Endothelial cell of umbilical vein (primary cell): ENCODE measurements around the gene NUDCD3. TPM values are rescaled to one million over a fixed set of nuclear protein-coding genes. Genes with fewer than 3 reads are reported as not detected.

ENCODE experiments used
- Bru-seq: library from RNA; stranded (reverse); fragments of 400-500 nt; gene quantifications from one replicate; lab custom pipeline; 2021; lab: Mats Ljungman, UMichigan
- BruChase-seq, 2 experiments: library from RNA; stranded (reverse); fragments of 400-500 nt; gene quantifications; one replicate each; lab custom pipeline; 2021; lab: Mats Ljungman, UMichigan
- BruUV-seq: library from RNA; stranded (reverse); fragments of 400-500 nt; replicated peaks from 2 replicates; lab custom pipeline; 2021; lab: Mats Ljungman, UMichigan
- CTCF ChIA-PET: fragments of 300-600, 350-600 bp; sonication (Branson Sonifier 250); formaldehyde crosslinking; loops from one replicate; lab custom pipeline; 2021; ENCODE audit warnings: antibody characterized with exemption, inconsistent platforms; lab: Charles Lee
- POLR2A ChIA-PET: fragments of 300-600, 350-600 bp; sonication (Branson Sonifier 250); formaldehyde crosslinking; loops from one replicate; lab custom pipeline; 2021; ENCODE audit warnings: antibody characterized with exemption, inconsistent platforms; lab: Charles Lee
- DNase-seq: peaks from one replicate; pipeline ENCODE4 v3.0.0-alpha.2; 2011; ENCODE audit warnings: low read depth, low spot score
- FAIRE-seq: peaks from 2 replicates; lab custom pipeline; 2011; peaks lifted over from hg19 to GRCh38; lab: Jason Lieb, UNC
- H2AFZ ChIP-seq: 2 replicates; pipeline ENCODE4 v1.6.0; 2012; ENCODE audit warnings: low read depth, low read length, control low read depth, inconsistent platforms
- H3K27ac ChIP-seq: 2 replicates; pipeline ENCODE4 v1.5.1; 2011; ENCODE audit warnings: low read depth, mild to moderate bottlenecking, control low read depth, low read length, moderate library complexity; ENCODE audit not compliant: insufficient read depth
- H3K27me3 ChIP-seq, 2 experiments: 2 replicates each; pipeline versions ENCODE4 v1.6.0 to v1.6.1; 2011; ENCODE audit warnings: low read length in 2 of 2, mixed read lengths in 1 of 2; ENCODE audit not compliant: control insufficient read depth in 2 of 2, insufficient read depth in 2 of 2
- H3K36me3 ChIP-seq, 2 experiments: 2 replicates in 1 of 2; 3 replicates in 1 of 2; pipeline ENCODE4 v1.5.1; 2011; ENCODE audit warnings: low read length in 2 of 2, mild to moderate bottlenecking in 1 of 2, moderate library complexity in 1 of 2; ENCODE audit not compliant: control insufficient read depth in 2 of 2, insufficient read depth in 2 of 2; ENCODE audit errors: extremely low read depth in 1 of 2
- H3K4me1 ChIP-seq: 3 replicates; pipeline ENCODE4 v1.5.1; 2011; ENCODE audit warnings: mild to moderate bottlenecking, low read length; ENCODE audit not compliant: control insufficient read depth, insufficient read depth; ENCODE audit errors: extremely low read depth
- H3K4me2 ChIP-seq: 2 replicates; pipeline ENCODE4 v1.6.1; 2011; ENCODE audit warnings: low read length, control low read depth, mixed read lengths; ENCODE audit not compliant: insufficient read depth
- H3K4me3 ChIP-seq, 3 experiments: fragments of 200-600 bp in 1 of 3; sonication (generic), shearing (Covaris generic) in 1 of 3; replicated peaks in 1 of 3; 2 replicates each; pipeline ENCODE4 v1.5.1; 2011 to 2016; ENCODE audit warnings: control low read depth in 3 of 3, low read length in 3 of 3, mild to moderate bottlenecking in 2 of 3, inconsistent platforms in 1 of 3, low read depth in 1 of 3, moderate library complexity in 1 of 3; ENCODE audit not compliant: insufficient read depth in 1 of 3
- H3K79me2 ChIP-seq: 2 replicates; pipeline ENCODE4 v1.6.0; 2012; ENCODE audit warnings: low read length, inconsistent platforms; ENCODE audit not compliant: control insufficient read depth, insufficient read depth
- H3K9ac ChIP-seq: replicated peaks from 2 replicates; pipeline ENCODE3; 2011; ENCODE audit warnings: low read length, control low read depth; ENCODE audit not compliant: insufficient read depth; ENCODE audit errors: extremely low read depth
- H3K9me1 ChIP-seq: replicated peaks from 3 replicates; pipeline ENCODE4 v1.6.0; 2011; ENCODE audit warnings: mild to moderate bottlenecking, low read length; ENCODE audit not compliant: control insufficient read depth, insufficient read depth; ENCODE audit errors: extremely low read depth
- H3K9me3 ChIP-seq: replicated peaks from 2 replicates; pipeline ENCODE4 v1.5.1; 2012; ENCODE audit warnings: low read length, inconsistent platforms; ENCODE audit not compliant: control insufficient read depth, insufficient read depth
- H4K20me1 ChIP-seq: replicated peaks from 2 replicates; pipeline ENCODE3; 2011; ENCODE audit warnings: mild to moderate bottlenecking, low read length; ENCODE audit not compliant: control insufficient read depth, insufficient read depth; ENCODE audit errors: extremely low read depth
- EZH2 ChIP-seq: IDR thresholded peaks from 2 replicates; pipeline ENCODE4 v1.6.1; 2012; ENCODE audit warnings: borderline replicate concordance, low read depth, mild to moderate bottlenecking, moderate library complexity, low read length, inconsistent platforms; ENCODE audit not compliant: severe bottlenecking
- FOS ChIP-seq: IDR thresholded peaks from 2 replicates; pipeline ENCODE4 v1.6.1; 2011; ENCODE audit warnings: mild to moderate bottlenecking, low read length, moderate library complexity, borderline replicate concordance; ENCODE audit not compliant: insufficient read depth
- GATA2 ChIP-seq: IDR thresholded peaks from 2 replicates; pipeline ENCODE4 v1.7.0; 2011; ENCODE audit warnings: low read depth, mild to moderate bottlenecking, moderate library complexity, mixed read lengths, low read length; ENCODE audit not compliant: insufficient read length, insufficient read depth
- JUN ChIP-seq: IDR thresholded peaks from 2 replicates; pipeline ENCODE4 v1.6.1; 2011; ENCODE audit warnings: borderline replicate concordance, low read depth; ENCODE audit not compliant: insufficient read length, insufficient read depth
- MYC ChIP-seq: IDR thresholded peaks from one replicate; pipeline ENCODE4 v1.6.1; 2011; ENCODE audit warnings: mild to moderate bottlenecking, low read depth, low read length
- POLR2A ChIP-seq: IDR thresholded peaks from 2 replicates; pipeline ENCODE4 v1.6.1; 2012; ENCODE audit warnings: low read depth, mild to moderate bottlenecking, control low read depth, low read length
- POLR2AphosphoS5 ChIP-seq: IDR thresholded peaks from 2 replicates; pipeline ENCODE4 v1.6.1; 2012; ENCODE audit warnings: low read depth, mild to moderate bottlenecking, control low read depth, low read length, moderate library complexity; ENCODE audit not compliant: insufficient read depth
- dilution Hi-C: fragments of 300-500 bp; cut with MboI; formaldehyde crosslinking; loops from one replicate; pipeline ENCODE4 v1.15.0; 2019; ENCODE audit warnings: low sequenced_read_pairs; ENCODE audit not compliant: extremely low pct_ligation_motif_present
- intact Hi-C: fragments of 100-400 bp; cut with micrococcal nuclease; formaldehyde crosslinking; loops from one replicate; pipeline ENCODE4 v1.10.0; 2022
- long read RNA-seq: library from polyadenylated mRNA; stranded (forward); transcript quantifications from one replicate; pipeline ENCODE4 v2.0.0, GENCODE V29; 2021
- polyA minus RNA-seq, 3 experiments: library from RNA; depleted of rRNA, polyadenylated mRNA; stranded (reverse); fragments of >200 nt; gene quantifications; 1 replicate in 1 of 3; 2 replicates in 2 of 3; pipeline ENCODE4 v1.2.3, GENCODE V29; 2011
- polyA plus RNA-seq, 4 experiments: library from polyadenylated mRNA; depleted of rRNA in 3 of 4; stranded (reverse) in 3 of 4; unstranded in 1 of 4; fragments of >200 nt; gene quantifications; 2 replicates each; pipeline versions ENCODE4 v1.2.1 to v1.2.3, GENCODE V29; 2011 to 2012; ENCODE audit warnings: missing spikeins in 1 of 4
- total RNA-seq: library from RNA; stranded (reverse); gene quantifications from 2 replicates; pipeline ENCODE4 v1.2.3, GENCODE V29; 2021
- TF ChIP-seq, protein P1 (sequence below): IDR thresholded peaks from 2 replicates; pipeline ENCODE4 v1.6.1; 2011; ENCODE audit not compliant: insufficient read depth, insufficient read length
- TF ChIP-seq, protein P2 (sequence below), 2 donors: IDR thresholded peaks; 1 replicate in 1 of 2; 2 replicates in 1 of 2; pipeline ENCODE4 v1.5.1; 2011; ENCODE audit warnings: low read length in 2 of 2, mild to moderate bottlenecking in 2 of 2, moderate library complexity in 2 of 2, control low read depth in 1 of 2, inconsistent platforms in 1 of 2, low read depth in 1 of 2; ENCODE audit not compliant: insufficient read depth in 1 of 2; ENCODE audit errors: extremely low read depth in 1 of 2

Gene NUDCD3
- total RNA-seq = 117 and 137 TPM in 2 replicates
- polyA plus RNA-seq = 39.4 and 50.6 TPM in 2 replicates
- polyA plus RNA-seq (2011; cell fraction: cytosol; rRNA removed) = 48.7 and 53.4 TPM in 2 replicates
- 82.9 and 92.9 TPM in 2 replicates for polyA plus RNA-seq (2011; cell fraction: nucleus; rRNA removed)
- polyA plus RNA-seq (2012) = 69.6 and 73.3 TPM in 2 replicates
- polyA minus RNA-seq = 120 TPM in 2 replicates
- 13.2 TPM for polyA minus RNA-seq (2011; cell fraction: cytosol; rRNA and poly(A)+ RNA removed)
- 42.1 and 42.9 TPM in 2 replicates for polyA minus RNA-seq (2011; cell fraction: nucleus; rRNA and poly(A)+ RNA removed)
- percentile 88 among the genes with signal in this experiment for Bru-seq, nascent RNA
- BruChase-seq, experiment 1, labeled RNA remaining after a 6-hour chase = percentile 81 among the genes with signal in this experiment
- percentile 77 among the genes with signal in this experiment for BruChase-seq, experiment 2, labeled RNA remaining after a 2-hour chase
- long read RNA-seq, full-length matches to known transcripts = 120 of 151 reads
- long read RNA-seq, partial matches to known transcripts = 6 of 151 reads
- long read RNA-seq, other reads (novel, unspliced or antisense) = 25 of 151 reads

DNA sequence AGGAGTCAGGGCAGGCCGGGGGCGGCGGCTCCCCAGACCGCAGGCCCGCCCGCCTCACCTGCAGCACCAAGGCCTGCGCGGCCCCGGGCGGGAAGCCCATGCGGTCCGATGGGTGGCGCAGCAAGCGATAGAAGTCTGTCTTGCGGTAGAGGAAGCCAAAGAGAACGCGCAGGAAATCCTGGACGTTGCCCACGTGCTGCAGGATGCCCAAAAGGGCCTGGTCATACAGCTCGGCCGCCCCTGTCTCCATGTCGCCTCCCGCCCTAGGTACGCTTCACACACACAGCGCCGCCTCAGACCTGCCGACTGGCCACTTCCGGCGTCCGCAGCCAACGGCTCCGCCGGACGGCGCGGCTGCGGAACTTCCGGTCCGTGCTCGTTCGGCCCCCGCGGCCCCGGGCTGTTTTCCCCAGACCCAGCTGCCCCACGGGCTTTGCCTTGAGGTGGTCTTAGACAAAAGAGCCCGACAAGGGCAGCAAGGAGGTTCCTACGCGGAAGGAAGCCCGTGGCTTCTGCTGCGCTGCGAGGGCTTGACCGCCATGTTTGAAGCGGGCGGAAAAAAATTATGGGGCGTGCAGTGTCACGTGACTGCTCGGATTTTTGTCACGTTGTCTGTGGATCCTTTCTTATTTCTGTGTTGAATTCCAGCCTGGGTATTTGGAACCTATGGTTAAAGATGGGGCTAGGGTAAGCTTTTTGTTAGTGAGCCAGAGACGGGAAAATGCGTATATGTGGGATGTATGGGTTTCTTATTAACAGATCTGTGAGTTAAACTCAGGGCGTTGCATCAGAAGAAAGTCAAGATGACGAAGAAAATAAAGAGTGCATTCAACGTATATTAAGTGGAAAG, at the start of gene NUDCD3:
Gene NUDCD3 (minus strand): TSS at position 308 of the 850 bp plus-strand sequence. CDS start 58 bp downstream, at position 250.
- ChIA-PET CTCF (interaction anchor here (0.6 to 3.6 kb wide), 9 partner anchors 29 to 250 kb away, joined by 3 to 16 read pairs (median 3); no protein-coding TSS in a partner anchor), POLR2A (no interaction called here)
- peak within 1 kb of the TSS; percentile 85 for H3K9ac ChIP-seq
- peaks cover 38% of the 10 kb centered on the region for H3K4me1 ChIP-seq
- H3K9me3 ChIP-seq = no peaks in the 10 kb centered on the region
- TF ChIP-seq EZH2 = no peak
- peak; percentile 75 for TF ChIP-seq POLR2A
- TF ChIP-seq MYC = peak; percentile 71
- peak; percentile 87 for TF ChIP-seq POLR2AphosphoS5
- TF ChIP-seq, protein P1, sequence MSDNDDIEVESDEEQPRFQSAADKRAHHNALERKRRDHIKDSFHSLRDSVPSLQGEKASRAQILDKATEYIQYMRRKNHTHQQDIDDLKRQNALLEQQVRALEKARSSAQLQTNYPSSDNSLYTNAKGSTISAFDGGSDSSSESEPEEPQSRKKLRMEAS = peak; percentile 89
- TF ChIP-seq, protein P2, sequence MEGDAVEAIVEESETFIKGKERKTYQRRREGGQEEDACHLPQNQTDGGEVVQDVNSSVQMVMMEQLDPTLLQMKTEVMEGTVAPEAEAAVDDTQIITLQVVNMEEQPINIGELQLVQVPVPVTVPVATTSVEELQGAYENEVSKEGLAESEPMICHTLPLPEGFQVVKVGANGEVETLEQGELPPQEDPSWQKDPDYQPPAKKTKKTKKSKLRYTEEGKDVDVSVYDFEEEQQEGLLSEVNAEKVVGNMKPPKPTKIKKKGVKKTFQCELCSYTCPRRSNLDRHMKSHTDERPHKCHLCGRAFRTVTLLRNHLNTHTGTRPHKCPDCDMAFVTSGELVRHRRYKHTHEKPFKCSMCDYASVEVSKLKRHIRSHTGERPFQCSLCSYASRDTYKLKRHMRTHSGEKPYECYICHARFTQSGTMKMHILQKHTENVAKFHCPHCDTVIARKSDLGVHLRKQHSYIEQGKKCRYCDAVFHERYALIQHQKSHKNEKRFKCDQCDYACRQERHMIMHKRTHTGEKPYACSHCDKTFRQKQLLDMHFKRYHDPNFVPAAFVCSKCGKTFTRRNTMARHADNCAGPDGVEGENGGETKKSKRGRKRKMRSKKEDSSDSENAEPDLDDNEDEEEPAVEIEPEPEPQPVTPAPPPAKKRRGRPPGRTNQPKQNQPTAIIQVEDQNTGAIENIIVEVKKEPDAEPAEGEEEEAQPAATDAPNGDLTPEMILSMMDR (IDR thresholded peaks at IDR 0.05; ENCODE audit: extremely low read depth in 1 of 2, insufficient read depth in 1 of 2, low read depth in 1 of 2, low read length in 2 of 2) = peak; percentile 6 to 26
- no peak for TF ChIP-seq GATA2
- no peak for TF ChIP-seq JUN
- TF ChIP-seq FOS = no peak
- intact Hi-C loops (loop anchor here (5.0 kb wide), 2 partner anchors 77 to 418 kb away; no protein-coding TSS in a partner anchor), dilution Hi-C loops (no loop called here)
- no peaks in the 10 kb centered on the region for H3K9me1 ChIP-seq
- peak within 1 kb of the TSS; percentile 91 for H2AFZ ChIP-seq
- H4K20me1 ChIP-seq = no peaks in the 10 kb centered on the region
- H3K27me3 ChIP-seq = peaks cover 0 to 4% of the 10 kb centered on the region in 2 experiments
- peak within 1 kb of the TSS; percentile 94 for H3K4me2 ChIP-seq
- peak; percentile 87 for DNase-seq
- peak within 1 kb of the TSS; percentile 91 for H3K27ac ChIP-seq
- H3K4me3 ChIP-seq = peak within 1 kb of the TSS; percentile 65 to 94 (median 65)
- peaks cover 38% of the 10 kb centered on the region for H3K79me2 ChIP-seq
- no peaks in the 10 kb centered on the region for H3K36me3 ChIP-seq
- FAIRE-seq = peak; percentile 81
- TSS peak; percentile 73 for BruUV-seq
